GM19351 (cell line): ENCODE results near the gene ATG5.

Source experiments
- ATAC-seq: cut with Tn5 transposase; IDR thresholded peaks from one replicate; pipeline ENCODE4 v1.9.1; 2021; ENCODE audit warnings: mild to moderate bottlenecking, moderate library complexity; ENCODE audit not compliant: unreplicated experiment

The ATG5 gene

DNA sequence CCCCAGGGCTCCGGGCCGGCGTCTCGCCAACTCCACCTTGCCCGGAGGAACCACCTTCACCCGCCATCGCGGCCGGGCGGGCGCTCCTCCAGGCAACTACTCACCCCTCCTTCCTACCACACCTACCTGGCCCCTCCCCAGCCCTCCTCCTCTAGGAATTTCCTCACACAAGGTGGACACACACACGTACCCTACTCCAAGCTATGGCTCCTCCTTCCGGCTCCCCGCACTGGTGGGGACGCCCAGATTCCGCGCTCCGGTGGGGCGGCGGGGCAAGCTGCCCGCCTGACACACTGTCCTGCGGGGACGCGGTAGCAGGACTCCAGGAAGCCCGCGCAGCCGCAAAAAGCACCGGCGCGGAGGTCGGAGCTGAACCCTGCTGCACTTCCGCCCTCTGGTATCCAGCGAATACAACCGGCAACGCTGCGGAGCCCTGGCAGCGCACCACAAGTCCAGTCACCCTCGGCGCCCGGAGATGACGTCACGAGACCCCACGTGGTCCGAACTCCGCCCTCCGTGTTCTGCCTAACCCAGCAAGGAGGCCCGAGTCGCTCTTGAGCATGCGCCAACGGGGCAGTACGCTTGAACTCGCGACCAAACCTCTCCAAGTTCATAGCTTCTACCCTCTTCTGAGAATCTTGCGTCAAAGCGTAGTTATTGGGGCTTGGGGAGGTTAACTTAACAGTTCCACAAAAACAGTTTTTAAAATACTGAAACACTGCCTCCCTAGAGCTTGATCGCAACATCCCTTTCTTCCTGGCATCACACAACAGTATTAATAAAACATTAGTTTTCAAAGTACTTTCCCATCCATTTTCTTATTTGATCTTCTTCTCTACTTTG, at the start of gene ATG5:
TSS of gene ATG5 (minus strand) at position 425 of the 843 bp plus-strand sequence. CDS start 9,552 bp downstream, outside the sequence.
- ATAC-seq, result peak; percentile 93

DNA sequence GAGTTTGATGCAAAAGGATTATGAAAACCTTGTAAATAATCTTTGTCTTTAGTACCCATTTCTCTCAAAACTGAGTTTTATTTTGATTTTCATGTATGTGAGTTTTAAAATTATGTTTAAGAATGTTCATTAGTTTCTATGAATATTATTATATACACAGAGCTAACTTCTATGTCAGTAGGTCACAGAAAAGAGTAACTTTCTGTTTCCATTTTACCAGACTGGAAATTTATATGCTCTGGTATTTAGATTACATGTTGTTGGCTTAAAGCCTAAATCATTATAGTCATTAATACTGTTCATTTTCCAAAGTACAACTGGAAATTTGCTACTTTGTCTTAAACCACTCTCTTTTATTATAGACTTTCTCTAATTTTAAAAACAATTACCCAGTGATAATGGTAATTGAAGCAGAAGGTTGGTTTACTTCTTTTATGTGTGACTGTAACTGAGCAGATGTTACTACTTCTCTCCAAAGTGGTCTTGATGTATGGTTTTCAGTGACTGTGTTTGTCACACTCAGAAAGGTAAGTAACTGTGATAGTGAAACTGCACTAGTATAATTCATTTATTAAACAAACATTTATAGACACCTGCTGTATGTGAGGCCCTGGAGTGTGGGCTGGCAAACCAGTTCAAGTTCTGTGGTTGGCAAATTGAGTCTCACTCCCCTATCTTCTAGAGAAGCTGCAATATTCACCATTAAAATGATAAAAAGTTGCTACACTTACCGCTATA, 48.1 kb upstream of the ATG5 start:
- ATAC-seq, result no peak

DNA sequence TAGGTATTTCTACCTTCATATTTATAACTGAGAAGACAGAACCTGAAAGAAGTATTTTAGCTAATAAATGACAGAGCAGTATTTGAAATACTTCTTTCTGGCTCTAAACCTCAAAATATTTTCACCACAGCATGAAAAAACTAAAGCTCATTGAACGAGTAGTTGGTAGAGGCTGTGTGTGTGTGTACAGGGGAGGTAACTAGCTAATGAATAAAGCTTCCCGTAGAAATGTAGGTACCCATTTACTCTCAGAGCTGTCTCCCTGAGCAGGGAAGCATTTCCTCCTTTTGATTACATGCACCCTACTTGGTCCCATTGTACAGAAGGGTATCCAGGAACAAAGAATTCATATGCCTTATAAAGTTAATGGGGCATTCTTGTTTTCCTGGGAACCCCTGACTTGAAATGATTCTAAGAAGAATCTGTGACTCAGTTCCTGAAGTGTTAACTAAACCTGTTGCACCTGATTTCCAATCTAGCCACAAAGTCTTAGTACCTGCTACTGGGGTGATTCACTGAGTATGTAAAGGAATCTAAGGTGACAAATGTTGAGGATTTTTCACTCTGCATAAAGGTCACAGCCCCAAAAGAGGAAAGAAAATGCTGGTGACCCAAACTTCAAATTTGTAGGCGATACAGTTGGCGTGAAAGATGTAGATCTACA, 47.4 kb upstream of the ATG5 start:
- no peak for ATAC-seq

DNA sequence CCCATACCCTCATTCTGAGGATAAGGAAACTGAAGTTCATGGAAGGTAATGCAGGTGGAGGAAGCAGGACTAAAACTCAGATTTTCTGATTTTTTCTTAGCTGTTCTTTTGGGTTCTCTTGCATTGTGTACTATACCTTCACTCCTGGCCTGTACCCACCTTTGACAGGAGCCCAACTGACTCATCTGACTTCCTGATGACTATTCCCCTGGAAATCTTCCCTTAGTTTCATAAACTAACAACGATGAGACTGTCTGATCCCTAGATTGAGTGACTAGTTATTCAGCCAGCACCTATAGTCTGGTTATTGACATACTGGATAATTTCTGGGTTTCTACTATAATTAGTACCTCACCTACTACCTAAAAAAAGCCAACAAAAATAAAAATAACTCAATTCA, 45.1 kb upstream of the ATG5 start:
- ATAC-seq, result no peak

DNA sequence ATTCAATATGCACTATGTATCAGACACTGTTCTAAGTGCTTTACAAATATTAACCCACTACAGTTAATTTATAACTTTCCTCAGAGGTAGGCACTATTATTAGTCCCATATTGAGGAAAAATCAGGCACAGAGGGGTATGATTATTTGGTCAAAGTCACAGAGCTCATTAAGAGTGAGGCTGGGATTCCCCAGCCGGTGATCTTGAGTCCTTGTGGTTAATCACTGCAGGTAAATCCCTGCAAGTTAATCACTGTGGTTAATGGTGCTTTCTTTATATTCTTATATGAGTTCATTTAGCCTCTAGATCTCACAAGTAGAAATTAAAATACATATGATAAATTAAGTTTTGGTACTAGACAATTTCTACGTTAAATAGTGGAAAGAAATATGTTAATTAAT, 44.2 kb upstream of the ATG5 start:
- no peak for ATAC-seq

DNA sequence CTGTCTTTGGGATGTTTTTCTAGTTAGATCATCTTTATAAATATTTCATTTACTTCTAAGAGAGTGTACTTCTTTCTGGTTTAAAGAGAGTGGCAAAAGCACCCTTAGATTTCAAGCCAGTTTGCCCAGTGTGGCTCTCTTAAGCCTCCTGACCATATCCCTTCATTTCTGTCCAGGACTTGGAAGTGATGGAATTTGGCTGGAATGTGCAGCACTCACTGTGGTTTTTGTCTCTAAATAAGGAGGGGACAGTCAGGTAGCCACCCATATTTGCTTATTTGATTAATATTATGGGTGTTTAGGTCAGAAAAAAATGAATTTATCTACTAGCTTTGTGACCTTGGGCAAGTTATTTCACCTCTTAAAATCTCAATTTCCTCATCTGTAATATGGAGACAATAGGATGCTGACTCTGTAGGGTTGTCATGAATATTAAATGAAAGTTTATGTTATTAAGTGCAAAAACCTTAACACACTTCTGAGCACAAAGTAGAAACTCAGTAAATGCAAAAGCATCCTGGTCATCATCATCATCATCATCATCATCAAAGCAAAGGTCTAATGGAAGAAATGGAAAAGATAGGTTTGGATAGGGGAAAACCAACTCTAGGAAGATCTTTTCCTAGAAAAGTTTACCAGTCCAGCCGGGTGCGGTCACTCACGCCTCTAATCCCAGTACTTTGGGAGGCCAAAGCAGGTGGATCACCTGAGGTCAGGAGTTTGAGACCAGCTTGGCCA, 38.0 kb upstream of the ATG5 start:
- ATAC-seq, result no peak

DNA sequence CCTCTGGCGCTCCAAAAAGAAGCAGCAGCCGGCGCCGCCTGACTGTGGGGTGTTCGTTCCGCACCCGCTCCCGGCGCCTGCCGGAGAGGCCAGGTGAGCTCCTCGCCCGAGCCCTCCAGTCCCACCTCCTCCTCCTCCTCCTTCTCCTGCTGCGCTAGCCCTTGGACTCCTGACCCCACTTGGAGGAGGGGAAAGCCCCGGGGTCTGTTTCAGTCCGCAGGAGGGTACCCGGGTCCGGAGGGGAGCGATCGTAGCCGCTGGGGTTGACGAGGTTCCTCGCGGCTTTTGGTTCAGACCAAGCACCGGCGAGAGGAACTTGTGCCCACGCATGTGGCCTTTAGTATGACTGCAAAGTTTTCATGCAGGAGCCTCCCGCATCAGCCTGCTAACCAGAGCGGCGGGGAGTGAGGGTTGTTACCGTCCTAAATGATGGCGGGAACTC, 35.5 kb upstream of the ATG5 start:
- ATAC-seq, result peak; percentile 44

DNA sequence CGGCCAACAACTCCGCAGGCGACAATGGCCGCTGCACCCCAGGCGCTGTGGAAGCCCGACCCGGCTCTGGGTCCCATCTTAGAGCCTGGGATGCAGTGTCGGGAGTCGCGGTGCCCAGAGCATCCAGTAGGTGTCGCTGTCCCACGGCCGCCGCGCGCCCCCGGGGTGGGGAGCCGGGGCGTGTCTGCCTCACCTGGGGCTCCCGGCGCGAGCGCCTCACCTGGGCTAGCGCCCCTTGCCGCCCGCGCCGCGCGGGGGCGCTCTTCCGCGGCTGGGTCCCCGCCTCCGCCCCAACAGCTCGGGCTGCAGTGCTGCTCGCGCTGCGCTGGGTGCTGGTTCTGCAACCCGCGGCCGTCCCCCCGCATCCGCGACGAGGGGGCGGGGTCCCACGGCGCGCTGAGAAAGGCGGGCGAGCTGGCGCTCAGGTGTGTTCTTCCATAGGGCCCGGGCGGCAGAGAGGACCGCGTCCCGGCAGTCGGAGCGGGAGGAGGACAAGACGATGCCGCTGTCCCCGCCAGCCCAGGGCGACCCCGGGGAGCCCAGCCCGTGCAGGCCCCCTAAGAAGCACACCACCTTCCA, 34.9 kb upstream of the ATG5 start, which contains the start of gene CRYBG1:
TSS of gene CRYBG1 (plus strand) at position 308 of the 579 bp plus-strand sequence. CDS start at position 500, 192 bp downstream.
- peak; percentile 69 for ATAC-seq

DNA sequence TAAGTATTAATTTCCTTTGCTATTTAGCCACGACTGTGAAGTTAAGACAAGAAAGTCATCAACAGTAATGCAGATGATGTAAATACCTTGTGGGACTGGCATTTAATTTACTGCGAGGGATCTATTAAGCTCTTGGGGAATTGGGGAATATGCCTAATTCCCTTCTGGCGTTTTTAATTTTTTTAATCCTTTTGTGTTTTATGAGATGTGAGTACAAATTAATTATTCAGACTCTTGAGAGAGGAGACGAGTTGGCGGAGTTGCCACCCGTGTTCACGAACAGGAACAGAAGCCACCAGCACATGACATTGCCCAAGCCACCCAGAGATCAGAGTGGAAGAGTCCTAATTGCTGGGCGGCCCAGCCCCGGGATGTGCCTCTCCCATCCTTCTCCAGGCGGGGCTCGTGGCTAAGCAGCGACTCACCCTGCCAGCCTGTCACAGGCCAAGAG, 34.4 kb upstream of the ATG5 start:
- no peak for ATAC-seq

DNA sequence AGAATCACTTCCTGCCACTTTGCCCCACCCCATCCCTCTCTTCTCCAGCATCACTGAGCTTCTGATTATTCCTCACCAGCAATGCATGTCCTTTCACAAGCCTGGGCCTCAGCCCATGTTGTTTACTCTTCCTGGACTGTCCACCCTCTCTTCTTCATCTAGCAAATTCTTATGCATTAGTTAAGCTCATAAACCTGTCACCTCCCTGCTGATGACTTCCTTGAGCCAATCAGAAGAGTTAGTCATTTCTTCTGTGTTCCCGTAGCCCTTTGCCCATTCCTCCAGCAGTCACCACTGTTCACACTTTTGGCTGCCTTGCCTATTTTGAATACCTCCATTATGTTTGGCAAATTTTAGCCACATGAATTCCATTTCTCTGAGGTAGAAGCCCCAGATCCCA, 30.8 kb upstream of the ATG5 start:
- ATAC-seq, result no peak

DNA sequence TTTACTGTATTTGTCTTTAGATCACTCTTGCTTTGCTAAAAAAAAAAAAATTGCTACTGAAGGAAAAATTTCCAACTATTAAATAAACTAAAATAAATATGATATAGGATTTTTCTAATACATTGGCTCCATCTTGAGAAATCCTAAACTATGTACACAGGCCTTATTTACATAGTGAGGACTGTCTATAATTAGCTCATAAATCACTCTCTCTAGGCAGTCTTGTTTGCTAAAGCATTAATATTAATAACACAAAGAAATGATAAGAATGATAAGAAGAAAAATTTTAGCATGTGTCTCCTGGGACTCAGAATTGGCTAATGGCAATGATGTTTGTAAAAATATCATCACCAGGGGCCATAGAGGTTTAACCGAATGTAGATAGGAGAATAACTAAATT, 21.7 kb upstream of the ATG5 start:
- ATAC-seq, result no peak

DNA sequence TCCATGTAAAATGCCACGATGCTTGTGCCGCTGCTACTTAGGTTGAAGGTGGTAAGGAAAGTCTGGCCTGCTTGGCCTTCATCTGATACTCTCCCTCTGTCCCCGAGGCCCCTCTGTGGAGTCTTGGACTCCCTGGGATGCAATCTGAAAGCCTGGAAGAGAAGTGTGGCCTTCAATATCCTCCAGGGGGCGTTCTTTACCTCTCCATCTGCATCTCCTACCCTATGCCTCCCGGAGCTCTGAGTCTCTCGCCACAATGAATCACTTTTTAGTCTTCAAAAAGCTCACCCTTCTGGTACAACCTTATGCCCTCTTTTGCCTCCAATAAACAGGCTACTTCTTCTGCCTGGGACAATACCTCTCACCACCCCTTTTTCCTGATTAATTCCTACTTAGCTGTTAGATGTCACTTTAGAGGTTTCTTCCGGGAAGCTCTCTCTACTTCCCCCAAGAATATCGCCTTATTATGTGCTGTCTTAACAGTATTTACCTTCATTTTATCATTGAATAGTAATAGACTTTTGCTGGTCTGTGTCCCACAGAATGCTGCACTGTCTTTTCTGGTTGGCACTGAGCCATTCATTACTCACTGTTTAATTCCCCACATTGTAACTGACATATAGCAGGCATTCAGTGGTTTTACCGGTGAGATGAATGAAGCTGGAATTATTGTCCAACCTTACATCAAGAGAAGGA, 13.9 kb upstream of the ATG5 start:
- peak; percentile 51 for ATAC-seq

DNA sequence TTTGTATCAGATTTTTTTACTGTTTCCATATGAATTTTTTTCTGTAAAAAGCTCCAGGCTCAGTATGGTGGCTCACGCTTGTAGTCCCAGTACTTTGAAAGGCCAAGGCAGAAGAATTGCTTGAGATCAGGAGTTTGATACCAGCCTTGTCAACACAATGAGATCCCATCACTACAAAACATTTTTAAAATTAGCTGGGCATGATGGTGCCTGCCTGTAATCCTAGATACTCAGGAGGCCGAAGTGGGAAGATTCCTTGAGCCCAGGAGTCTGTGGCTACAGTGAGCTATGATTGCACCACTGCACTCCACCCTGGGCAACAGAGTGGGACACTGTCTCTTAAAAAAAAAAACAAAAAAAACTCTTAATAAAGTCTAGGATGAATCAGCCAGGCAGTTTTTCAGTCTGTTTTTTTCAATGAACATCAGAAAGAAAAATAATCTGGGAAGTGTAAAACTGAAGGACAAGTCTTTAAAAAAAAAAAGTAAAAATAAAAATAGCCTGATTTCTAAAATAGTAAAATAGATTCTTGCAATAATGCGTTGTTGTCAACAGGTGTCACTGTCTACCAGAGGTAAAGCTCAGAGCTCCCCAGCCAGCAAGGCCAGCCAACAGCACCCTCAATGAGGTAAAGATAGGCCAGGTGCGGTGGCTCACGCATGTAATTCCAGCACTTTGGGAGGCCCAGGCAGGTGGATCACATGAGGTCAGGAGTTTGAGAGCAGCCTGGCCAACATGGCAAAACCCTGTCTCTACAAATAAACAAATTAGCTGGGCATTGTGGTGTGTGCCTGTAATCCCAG, 9.3 kb upstream of the ATG5 start:
- ATAC-seq, result peak; percentile 67

DNA sequence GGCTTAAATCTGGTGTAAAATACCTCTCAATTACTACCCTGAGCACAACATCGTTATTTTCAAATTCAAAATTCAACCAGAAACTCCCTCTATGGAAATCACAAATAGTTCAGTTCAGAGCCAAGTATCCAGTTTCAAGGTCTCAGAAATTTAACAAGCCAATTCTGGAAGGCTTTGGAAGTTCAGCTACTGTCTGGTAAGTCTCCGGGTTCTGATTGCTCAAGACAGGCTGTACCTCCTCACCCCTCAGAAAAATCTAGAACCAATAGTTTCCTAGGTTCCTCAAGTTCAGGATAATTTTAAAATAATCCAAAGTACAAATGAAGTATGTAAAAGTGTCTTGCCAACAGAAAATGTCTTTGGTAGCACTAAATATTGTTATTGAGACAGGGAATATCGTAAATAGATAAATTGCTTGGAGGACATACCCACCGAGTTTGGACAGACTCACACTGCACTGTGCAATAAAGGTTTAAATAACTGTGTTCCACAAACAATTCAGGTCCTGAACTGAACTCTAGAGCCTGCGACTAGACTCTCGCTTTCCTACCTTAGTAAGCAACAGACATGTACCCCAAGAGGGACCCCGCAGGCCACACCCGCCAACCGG, 729 bp downstream of the ATG5 start:
- ATAC-seq, result no peak

DNA sequence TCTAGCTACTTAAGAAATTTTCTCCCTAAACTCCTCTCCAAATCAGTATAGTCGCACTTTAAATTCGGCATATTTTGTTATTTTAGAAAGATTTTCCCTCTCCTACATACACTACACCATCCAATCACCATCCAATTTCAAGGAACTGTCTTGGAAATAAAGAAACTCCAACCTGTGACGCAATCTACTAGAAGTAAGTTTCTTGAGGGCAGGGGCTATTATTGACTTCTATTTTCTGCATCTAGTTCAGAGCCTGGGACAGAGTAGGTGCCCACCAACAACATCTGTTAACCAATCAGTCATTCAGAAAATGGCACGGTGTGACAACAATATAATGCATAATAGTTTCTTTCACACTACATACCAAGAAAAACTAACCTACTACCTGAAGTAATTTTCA, 3.6 kb downstream of the ATG5 start:
- ATAC-seq, result no peak

DNA sequence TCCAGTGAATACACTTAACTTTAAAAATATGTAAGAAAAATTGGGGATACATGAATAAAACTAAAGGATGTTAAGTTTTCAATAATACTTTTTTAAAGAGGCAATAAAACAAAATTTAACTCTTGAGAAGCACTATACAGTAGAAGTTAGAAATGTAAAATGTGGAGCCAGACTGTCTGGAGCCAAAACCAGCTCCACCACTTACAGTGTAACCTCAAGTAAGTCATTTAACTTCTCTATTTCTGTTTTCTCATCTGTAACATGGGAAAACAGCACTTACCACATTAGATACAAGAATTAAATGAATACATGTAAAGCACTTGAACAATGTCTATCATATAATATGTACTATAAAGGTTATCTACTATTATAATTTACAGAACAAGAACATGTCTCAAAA, 6.7 kb downstream of the ATG5 start:
- no peak for ATAC-seq

DNA sequence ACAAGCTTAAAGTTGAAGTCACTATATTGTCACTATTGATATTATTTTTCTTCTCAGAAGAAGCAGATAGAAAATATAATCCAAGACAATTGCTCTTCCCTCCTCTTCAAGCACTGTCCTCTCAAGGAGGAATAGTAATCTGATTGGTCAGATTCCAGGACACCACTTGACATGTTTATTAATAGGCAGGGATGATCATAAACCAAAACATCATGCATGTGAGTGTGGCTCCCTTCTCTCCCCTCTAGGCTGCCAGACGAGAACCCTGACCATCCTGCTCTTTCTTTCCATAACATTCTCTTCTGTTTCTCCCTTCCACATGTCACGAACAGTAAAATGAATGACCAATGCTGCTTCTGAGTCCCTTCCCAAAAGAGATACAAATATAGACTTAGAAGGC, 7.5 kb downstream of the ATG5 start:
- no peak for ATAC-seq

DNA sequence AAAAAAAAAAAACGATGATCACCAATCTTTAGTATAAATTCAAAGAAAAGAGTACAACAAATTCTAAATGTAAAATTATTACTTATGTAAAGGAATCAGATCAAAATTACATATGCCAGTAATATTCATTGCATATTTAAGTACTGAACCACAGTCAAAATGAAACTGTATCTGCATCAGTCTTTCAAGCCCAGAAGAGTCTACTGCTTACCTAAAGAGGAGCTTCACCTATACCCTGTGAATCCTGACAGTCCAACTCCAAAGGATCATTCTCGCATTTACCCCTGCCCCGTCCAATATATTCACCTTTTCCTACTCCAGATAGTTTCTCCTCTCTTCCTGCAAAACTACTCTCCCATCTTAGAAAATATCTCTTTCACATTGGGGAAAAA, 9.2 kb downstream of the ATG5 start:
- peak; percentile 64 for ATAC-seq
